HepG2 (cell line): ENCODE results near the gene API5. TPM values are rescaled to one million over a fixed set of nuclear protein-coding genes. Genes with fewer than 3 reads are reported as not detected.
A peak's percentile ranks its signal among the peaks of the same experiment; 100 is the strongest.

Source experiments
- ARNT ChIP-seq: fragments of 450-650 bp; IDR thresholded peaks from 2 replicates; pipeline ENCODE4 v1.6.1; 2017
- MATR3 ChIP-seq: sonication (generic); formaldehyde crosslinking; IDR thresholded peaks from 2 replicates; pipeline ENCODE4 v1.4.0; 2020; ENCODE audit warnings: missing genetic modification reagents
- MED13 ChIP-seq: sonication (generic); formaldehyde crosslinking; IDR thresholded peaks from 2 replicates; pipeline ENCODE4 v1.5.0; 2020; ENCODE audit warnings: missing genetic modification reagents
- PHF5A ChIP-seq: IDR thresholded peaks from one replicate; pipeline ENCODE4 v1.6.1; 2018; ENCODE audit warnings: low read depth, missing genetic modification reagents; ENCODE audit not compliant: unreplicated experiment
- RELA ChIP-seq: sonication (generic); formaldehyde crosslinking; IDR thresholded peaks from 2 replicates; pipeline ENCODE4 v1.4.0; 2020; ENCODE audit warnings: missing genetic modification reagents
- TEAD3 ChIP-seq: optimal IDR thresholded peaks from 2 replicates; pipeline ENCODE3; 2016; ENCODE audit warnings: borderline replicate concordance
- XBP1 ChIP-seq: sonication (generic); formaldehyde crosslinking; IDR thresholded peaks from 2 replicates; pipeline ENCODE4 v1.5.0; 2020; ENCODE audit warnings: missing genetic modification reagents
- ZBTB8A ChIP-seq: sonication (generic); formaldehyde crosslinking; IDR thresholded peaks from 2 replicates; pipeline ENCODE4 v1.4.0; 2020; ENCODE audit warnings: mild to moderate bottlenecking, low read depth, missing genetic modification reagents, borderline replicate concordance
- ZNF121 ChIP-seq: sonication (generic); formaldehyde crosslinking; IDR thresholded peaks from 2 replicates; pipeline ENCODE4 v1.5.0; 2020; ENCODE audit warnings: mild to moderate bottlenecking, missing genetic modification reagents
- ZNF430 ChIP-seq: sonication (generic); formaldehyde crosslinking; IDR thresholded peaks from 2 replicates; pipeline ENCODE4 v1.9.0; 2021; ENCODE audit warnings: mild to moderate bottlenecking, missing genetic modification reagents
- ZNF513 ChIP-seq: sonication (generic); formaldehyde crosslinking; conservative IDR thresholded peaks from 2 replicates; pipeline ENCODE4 v1.5.0; 2020; ENCODE audit warnings: missing genetic modification reagents
- ZNF598 ChIP-seq: sonication (generic); formaldehyde crosslinking; IDR thresholded peaks from 2 replicates; pipeline ENCODE4 v1.5.1; 2020; ENCODE audit warnings: mild to moderate bottlenecking, missing genetic modification reagents, borderline replicate concordance
- ZNF615 ChIP-seq: sonication (generic); formaldehyde crosslinking; IDR thresholded peaks from 2 replicates; pipeline ENCODE4 v1.5.0; 2020; ENCODE audit warnings: mild to moderate bottlenecking, missing genetic modification reagents, borderline replicate concordance
- ZNF747 ChIP-seq: sonication (generic); formaldehyde crosslinking; IDR thresholded peaks from 2 replicates; pipeline ENCODE4 v1.8.1; 2023; ENCODE audit warnings: missing genetic modification reagents, mild to moderate bottlenecking, borderline replicate concordance
- ZNF776 ChIP-seq: sonication (generic); formaldehyde crosslinking; IDR thresholded peaks from 2 replicates; pipeline ENCODE4 v1.4.0; 2020; ENCODE audit warnings: mild to moderate bottlenecking, missing genetic modification reagents
- ZNF790 ChIP-seq: sonication (generic); formaldehyde crosslinking; IDR thresholded peaks from 2 replicates; pipeline ENCODE4 v1.8.0; 2022; ENCODE audit warnings: missing genetic modification reagents, mild to moderate bottlenecking, borderline replicate concordance
- ZSCAN21 ChIP-seq: sonication (generic); formaldehyde crosslinking; IDR thresholded peaks from 2 replicates; pipeline ENCODE4 v1.8.0; 2022; ENCODE audit warnings: mild to moderate bottlenecking, missing genetic modification reagents, moderate library complexity, borderline replicate concordance
- polyA plus RNA-seq, 8 experiments: library from polyadenylated mRNA; depleted of rRNA in 3 of 8; stranded (reverse) in 7 of 8; unstranded in 1 of 8; fragments of >200 nt; fragmentation: Illumina TruSeq in 4 of 8; extraction: Trizol in 4 of 8; gene quantifications; 2 replicates each; pipeline versions ENCODE4 v1.2.1 to v1.2.3, GENCODE V29; 2011 to 2016; ENCODE audit warnings: low read depth in 4 of 8, missing spikeins in 1 of 8, mixed read lengths in 1 of 8; ENCODE audit not compliant: insufficient read depth in 1 of 8
- total RNA-seq, 5 experiments: library from RNA; depleted of rRNA; stranded (reverse); fragments of >200 nt; fragmentation: Illumina TruSeq; extraction: Trizol; gene quantifications; 2 replicates each; pipeline ENCODE4 v1.2.3, GENCODE V29; 2016; ENCODE audit warnings: low read depth in 1 of 5
- TF ChIP-seq, protein P1 (sequence below): sonication (generic); formaldehyde crosslinking; IDR thresholded peaks from 2 replicates; pipeline ENCODE4 v1.8.0; 2022; ENCODE audit warnings: mild to moderate bottlenecking, missing genetic modification reagents, moderate library complexity

API5 gene
- total and polyA plus RNA-seq, 2 of the 13 experiments (the other 11 are each of a cell fraction or from before 2014, with no cell fraction given): 21.6 to 59.0 TPM

GRCh38 chr11:43359422-43359818 lies 47.6 kb downstream of the API5 start (continued):
- no peak for TF ChIP-seq MED13 (CRISPR knock-in tag)
- TF ChIP-seq, protein P1, sequence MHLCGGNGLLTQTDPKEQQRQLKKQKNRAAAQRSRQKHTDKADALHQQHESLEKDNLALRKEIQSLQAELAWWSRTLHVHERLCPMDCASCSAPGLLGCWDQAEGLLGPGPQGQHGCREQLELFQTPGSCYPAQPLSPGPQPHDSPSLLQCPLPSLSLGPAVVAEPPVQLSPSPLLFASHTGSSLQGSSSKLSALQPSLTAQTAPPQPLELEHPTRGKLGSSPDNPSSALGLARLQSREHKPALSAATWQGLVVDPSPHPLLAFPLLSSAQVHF (CRISPR knock-in tag): no peak
- no peak for TF ChIP-seq XBP1 (CRISPR knock-in tag)
- no peak for TF ChIP-seq ZNF615
- TF ChIP-seq ZBTB8A (CRISPR knock-in tag): no peak
- TF ChIP-seq MATR3 (CRISPR knock-in tag): no peak
- TF ChIP-seq ZNF598 (CRISPR knock-in tag): peak; percentile 57; the same call in 1 of the 2 replicates
- 0 out of 2 replicates have a peak, but pooled peaks have one; percentile 22 for TF ChIP-seq ZNF790 (CRISPR knock-in tag)
- TF ChIP-seq ZNF747 (CRISPR knock-in tag): no peak
- no peak for TF ChIP-seq RELA (CRISPR knock-in tag)
- no peak for TF ChIP-seq ARNT
- no peak for TF ChIP-seq ZSCAN21 (CRISPR knock-in tag)
- TF ChIP-seq ZNF513 (CRISPR knock-in tag): 0 out of 2 replicates have a peak, but pooled peaks have one; percentile 49
- no peak for TF ChIP-seq ZNF776 (CRISPR knock-in tag)
- no peak for TF ChIP-seq PHF5A
- TF ChIP-seq ZNF121 (CRISPR knock-in tag): no peak
- TF ChIP-seq ZNF430 (CRISPR knock-in tag): no peak
- TF ChIP-seq TEAD3: peak; percentile 43
